ENCODE measurements around the gene SLC9A5. TPM values are rescaled to one million over a fixed set of nuclear protein-coding genes. Genes with fewer than 3 reads are reported as not detected.

Gene SLC9A5
- total and polyA plus RNA-seq, 10 of the 15 experiments (the other 5 are each of a cell fraction or from before 2014, with no cell fraction given) = 0.26 to 5.7 (median 1.5) TPM

DNA sequence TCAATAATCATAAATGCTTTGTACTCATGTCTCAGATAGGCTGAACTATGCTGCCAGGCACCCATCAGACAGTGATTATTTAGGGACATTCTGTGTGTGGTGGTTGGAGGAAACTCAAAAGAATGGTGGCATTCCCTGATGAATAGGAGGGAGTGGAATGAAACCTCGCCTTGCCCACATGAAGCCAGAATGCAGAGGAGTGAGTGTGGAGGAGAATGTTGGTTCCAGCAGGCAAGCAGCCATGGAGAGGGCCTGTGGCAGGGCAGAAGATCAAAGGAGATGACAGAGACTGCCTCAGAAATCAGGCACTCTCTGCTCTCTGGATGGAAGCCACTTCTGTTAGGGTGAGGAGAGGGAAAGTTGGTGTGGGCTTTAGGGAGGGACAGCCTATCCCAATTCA, 55.2 kb downstream of the SLC9A5 start:
- POLR2A ChIA-PET = no interaction called here

More for the DNA sequence above, 55.2 kb downstream of the SLC9A5 start:
- TF ChIP-seq IKZF2 (IDR thresholded peaks at IDR 0.05) = no peak
- no peak for TF ChIP-seq ZZZ3 (IDR thresholded peaks at IDR 0.05; ENCODE audit: control insufficient read depth, insufficient read length, low read depth)
- TF ChIP-seq YY1 (IDR thresholded peaks at IDR 0.05; ENCODE audit: low read depth, low read length) = no peak
- no peak for TF ChIP-seq PAX8 (IDR thresholded peaks at IDR 0.05)
- no peak for TF ChIP-seq ASH2L (IDR thresholded peaks at IDR 0.05; ENCODE audit: borderline replicate concordance, low read depth)
- TF ChIP-seq SMC3 (IDR thresholded peaks at IDR 0.05; ENCODE audit: borderline replicate concordance, low read length) = no peak
- TF ChIP-seq, protein P1, sequence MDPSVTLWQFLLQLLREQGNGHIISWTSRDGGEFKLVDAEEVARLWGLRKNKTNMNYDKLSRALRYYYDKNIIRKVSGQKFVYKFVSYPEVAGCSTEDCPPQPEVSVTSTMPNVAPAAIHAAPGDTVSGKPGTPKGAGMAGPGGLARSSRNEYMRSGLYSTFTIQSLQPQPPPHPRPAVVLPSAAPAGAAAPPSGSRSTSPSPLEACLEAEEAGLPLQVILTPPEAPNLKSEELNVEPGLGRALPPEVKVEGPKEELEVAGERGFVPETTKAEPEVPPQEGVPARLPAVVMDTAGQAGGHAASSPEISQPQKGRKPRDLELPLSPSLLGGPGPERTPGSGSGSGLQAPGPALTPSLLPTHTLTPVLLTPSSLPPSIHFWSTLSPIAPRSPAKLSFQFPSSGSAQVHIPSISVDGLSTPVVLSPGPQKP (IDR thresholded peaks at IDR 0.05; ENCODE audit: low read depth, low read length) = no peak
- no peak for TF ChIP-seq STAT1 (conservative IDR thresholded peaks at IDR 0.05)
- no peak for TF ChIP-seq CREM (IDR thresholded peaks at IDR 0.05; ENCODE audit: low read depth)
- TF ChIP-seq KLF5 (IDR thresholded peaks at IDR 0.05; ENCODE audit: partially characterized antibody) = no peak
- TF ChIP-seq CBX3 (IDR thresholded peaks at IDR 0.05; ENCODE audit: borderline replicate concordance, low read depth) = no peak
- no peak for TF ChIP-seq RCOR1 (conservative IDR thresholded peaks at IDR 0.05; ENCODE audit: low read depth, low read length)
- no peak for TF ChIP-seq BRCA1 (IDR thresholded peaks at IDR 0.05; ENCODE audit: low read depth, low read length)
- no peak for TF ChIP-seq YBX1 (IDR thresholded peaks at IDR 0.05)
- no peak for TF ChIP-seq CEBPB (IDR thresholded peaks at IDR 0.05; ENCODE audit: borderline replicate concordance in 1 of 2, low read depth in 2 of 2, low read length in 2 of 2)
- TF ChIP-seq, protein P2, sequence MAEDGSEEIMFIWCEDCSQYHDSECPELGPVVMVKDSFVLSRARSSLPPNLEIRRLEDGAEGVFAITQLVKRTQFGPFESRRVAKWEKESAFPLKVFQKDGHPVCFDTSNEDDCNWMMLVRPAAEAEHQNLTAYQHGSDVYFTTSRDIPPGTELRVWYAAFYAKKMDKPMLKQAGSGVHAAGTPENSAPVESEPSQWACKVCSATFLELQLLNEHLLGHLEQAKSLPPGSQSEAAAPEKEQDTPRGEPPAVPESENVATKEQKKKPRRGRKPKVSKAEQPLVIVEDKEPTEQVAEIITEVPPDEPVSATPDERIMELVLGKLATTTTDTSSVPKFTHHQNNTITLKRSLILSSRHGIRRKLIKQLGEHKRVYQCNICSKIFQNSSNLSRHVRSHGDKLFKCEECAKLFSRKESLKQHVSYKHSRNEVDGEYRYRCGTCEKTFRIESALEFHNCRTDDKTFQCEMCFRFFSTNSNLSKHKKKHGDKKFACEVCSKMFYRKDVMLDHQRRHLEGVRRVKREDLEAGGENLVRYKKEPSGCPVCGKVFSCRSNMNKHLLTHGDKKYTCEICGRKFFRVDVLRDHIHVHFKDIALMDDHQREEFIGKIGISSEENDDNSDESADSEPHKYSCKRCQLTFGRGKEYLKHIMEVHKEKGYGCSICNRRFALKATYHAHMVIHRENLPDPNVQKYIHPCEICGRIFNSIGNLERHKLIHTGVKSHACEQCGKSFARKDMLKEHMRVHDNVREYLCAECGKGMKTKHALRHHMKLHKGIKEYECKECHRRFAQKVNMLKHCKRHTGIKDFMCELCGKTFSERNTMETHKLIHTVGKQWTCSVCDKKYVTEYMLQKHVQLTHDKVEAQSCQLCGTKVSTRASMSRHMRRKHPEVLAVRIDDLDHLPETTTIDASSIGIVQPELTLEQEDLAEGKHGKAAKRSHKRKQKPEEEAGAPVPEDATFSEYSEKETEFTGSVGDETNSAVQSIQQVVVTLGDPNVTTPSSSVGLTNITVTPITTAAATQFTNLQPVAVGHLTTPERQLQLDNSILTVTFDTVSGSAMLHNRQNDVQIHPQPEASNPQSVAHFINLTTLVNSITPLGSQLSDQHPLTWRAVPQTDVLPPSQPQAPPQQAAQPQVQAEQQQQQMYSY (CRISPR knock-in tag; IDR thresholded peaks at IDR 0.05) = no peak
- TF ChIP-seq, protein P3, sequence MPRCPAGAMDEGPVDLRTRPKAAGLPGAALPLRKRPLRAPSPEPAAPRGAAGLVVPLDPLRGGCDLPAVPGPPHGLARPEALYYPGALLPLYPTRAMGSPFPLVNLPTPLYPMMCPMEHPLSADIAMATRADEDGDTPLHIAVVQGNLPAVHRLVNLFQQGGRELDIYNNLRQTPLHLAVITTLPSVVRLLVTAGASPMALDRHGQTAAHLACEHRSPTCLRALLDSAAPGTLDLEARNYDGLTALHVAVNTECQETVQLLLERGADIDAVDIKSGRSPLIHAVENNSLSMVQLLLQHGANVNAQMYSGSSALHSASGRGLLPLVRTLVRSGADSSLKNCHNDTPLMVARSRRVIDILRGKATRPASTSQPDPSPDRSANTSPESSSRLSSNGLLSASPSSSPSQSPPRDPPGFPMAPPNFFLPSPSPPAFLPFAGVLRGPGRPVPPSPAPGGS (IDR thresholded peaks at IDR 0.05; ENCODE audit: borderline replicate concordance, insufficient read depth, low read depth, low read length, poor library complexity, severe bottlenecking) = no peak
- TF ChIP-seq, protein P4, sequence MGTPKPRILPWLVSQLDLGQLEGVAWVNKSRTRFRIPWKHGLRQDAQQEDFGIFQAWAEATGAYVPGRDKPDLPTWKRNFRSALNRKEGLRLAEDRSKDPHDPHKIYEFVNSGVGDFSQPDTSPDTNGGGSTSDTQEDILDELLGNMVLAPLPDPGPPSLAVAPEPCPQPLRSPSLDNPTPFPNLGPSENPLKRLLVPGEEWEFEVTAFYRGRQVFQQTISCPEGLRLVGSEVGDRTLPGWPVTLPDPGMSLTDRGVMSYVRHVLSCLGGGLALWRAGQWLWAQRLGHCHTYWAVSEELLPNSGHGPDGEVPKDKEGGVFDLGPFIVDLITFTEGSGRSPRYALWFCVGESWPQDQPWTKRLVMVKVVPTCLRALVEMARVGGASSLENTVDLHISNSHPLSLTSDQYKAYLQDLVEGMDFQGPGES (IDR thresholded peaks at IDR 0.05) = no peak
- TF ChIP-seq RBBP5 (conservative IDR thresholded peaks at IDR 0.05) = no peak
- TF ChIP-seq NR2F1 (conservative IDR thresholded peaks at IDR 0.05) = no peak
- Histone ChIP-seq H3K36me3 (ENCODE audit: control insufficient read depth in 2 of 2, insufficient read depth in 2 of 2, low read length in 1 of 2) (no peaks in the 10 kb centered on the region), H3K4me1 (ENCODE audit: control insufficient read depth, insufficient read depth, low read length) (peaks cover 7% of the 10 kb centered on the region), H4K20me1 (ENCODE audit: control insufficient read depth, insufficient read depth) (no peaks in the 10 kb centered on the region), H3K79me2 (ENCODE audit: control insufficient read depth, insufficient read depth, low read length) (no peaks in the 10 kb centered on the region), H2AFZ (ENCODE audit: control insufficient read depth, low read depth, low read length) (no peak overlapping the region), H3K4me2 (ENCODE audit: control insufficient read depth, insufficient read depth) (no peak overlapping the region), H3K27me3 (replicated peaks in 1 of 2; ENCODE audit: control insufficient read depth in 2 of 2, insufficient read depth in 2 of 2, low read length in 1 of 2) (peaks cover 0 to 2% of the 10 kb centered on the region in 2 experiments; a peak in 1 of 4 replicates), H3K9me3 (replicated peaks; ENCODE audit: control insufficient read depth, insufficient read depth, low read length) (no peaks in the 10 kb centered on the region), H3K27ac (ENCODE audit: control insufficient read depth, insufficient read depth) (no peak overlapping the region), H3K4me3 (no peak overlapping the region), H3K9ac (ENCODE audit: control insufficient read depth, insufficient read depth, low read length) (no peak overlapping the region)
- WGBS (ENCODE audit: insufficient coverage, insufficient replicate concordance, low lambda C conversion rate, missing lambda C conversion rate) = 0% methylated on average over 1 of the region's 1 CpG
- no peak for FAIRE-seq
- in situ Hi-C loops (cut with MboI) = no loop called here
- intact Hi-C loops (cut with micrococcal nuclease; ENCODE audit: unreplicated experiment) = no loop called here
- DNase-seq (ENCODE audit: low read depth, low spot score) = no peak
- ChIA-PET CTCF (no interaction called here), RAD21 (ENCODE audit: unreplicated experiment) (no interaction called here), SMC1A (ENCODE audit: uncharacterized antibody, unreplicated experiment) (no interaction called here)
- no peak for ATAC-seq
- BruUV-seq (replicated peaks) = no TSS peak
